ENCODE measurements around the gene SYT13.

The SYT13 gene, protein sequence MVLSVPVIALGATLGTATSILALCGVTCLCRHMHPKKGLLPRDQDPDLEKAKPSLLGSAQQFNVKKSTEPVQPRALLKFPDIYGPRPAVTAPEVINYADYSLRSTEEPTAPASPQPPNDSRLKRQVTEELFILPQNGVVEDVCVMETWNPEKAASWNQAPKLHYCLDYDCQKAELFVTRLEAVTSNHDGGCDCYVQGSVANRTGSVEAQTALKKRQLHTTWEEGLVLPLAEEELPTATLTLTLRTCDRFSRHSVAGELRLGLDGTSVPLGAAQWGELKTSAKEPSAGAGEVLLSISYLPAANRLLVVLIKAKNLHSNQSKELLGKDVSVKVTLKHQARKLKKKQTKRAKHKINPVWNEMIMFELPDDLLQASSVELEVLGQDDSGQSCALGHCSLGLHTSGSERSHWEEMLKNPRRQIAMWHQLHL
- total RNA-seq = 0 reads per million in 2 experiments

DNA sequence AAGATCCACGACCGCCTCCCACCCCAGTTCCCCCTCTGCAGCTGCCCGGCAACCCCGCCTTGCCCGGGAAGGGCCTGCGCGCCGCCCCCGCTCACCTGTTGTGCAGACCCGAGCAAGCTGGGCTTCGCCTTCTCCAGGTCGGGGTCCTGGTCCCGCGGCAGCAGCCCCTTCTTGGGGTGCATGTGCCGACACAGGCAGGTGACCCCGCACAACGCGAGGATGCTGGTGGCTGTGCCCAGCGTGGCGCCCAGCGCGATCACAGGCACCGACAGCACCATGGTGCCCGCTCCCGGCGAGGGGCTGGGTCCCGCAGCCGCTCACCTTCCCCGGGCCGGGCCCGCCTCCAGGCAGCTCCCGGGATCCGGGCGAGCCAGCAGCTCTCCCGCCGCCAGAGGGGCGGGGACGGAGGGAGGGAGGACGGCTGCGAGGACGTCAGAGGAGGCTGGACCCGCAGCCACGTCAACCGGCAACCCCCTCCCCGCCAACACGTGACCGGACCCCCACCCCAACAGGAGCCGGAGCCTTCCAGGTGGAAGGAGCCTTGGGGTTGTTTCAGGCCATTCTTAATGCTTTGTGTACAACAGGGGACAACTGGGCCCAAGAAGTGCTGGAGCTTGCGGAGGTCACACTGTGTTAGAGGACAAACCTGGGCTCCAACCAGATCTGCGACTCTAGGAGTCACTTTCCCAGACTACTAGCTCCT is at the start of gene SYT13:
Gene SYT13, minus strand, starts transcription at position 412 of the 703 bp plus-strand sequence. Its CDS starts 134 bp downstream, at position 278.
- DNase-seq (ENCODE audit: low read depth) = no peak

DNA sequence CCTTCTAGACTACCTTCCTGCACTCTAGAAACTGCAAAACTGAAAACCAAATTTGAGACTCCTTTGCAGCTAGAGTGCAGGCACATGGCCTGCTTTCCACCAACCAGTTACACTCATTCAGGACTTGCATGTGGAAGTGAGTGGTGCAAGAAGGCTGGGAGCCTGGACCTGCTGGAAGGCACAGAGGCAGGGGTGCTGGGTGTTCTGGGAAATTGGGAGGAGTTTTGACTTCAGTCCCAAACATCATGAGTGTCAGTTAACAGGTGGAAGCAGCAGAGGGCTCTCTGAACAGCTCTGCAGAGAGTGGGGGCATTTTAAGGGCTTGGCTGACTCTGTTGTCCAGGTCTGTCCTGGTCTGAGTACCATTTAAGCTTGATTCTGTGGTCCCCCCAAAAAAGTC is 49.3 kb upstream of the SYT13 start:
- DNase-seq (ENCODE audit: low read depth) = no peak

DNA sequence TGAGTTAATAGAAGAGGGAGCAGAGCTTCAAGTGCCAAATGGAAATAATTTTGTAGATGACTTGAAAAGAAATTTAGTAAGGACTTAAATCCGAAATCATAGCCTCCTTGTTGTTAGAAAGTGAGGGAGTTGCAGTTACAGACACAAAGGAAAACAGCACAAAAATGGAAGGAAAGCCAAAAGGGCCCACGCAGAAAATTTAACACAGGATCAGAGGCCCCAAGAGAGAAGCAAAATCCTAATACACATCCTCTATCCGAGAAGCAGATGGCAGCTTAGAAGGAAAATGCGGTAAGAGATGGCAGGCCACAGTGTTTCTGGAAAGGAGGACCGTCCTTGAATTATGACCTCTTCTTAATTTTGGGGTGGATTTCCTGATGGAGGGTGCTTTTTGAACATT is 48.7 kb upstream of the SYT13 start:
- no peak for DNase-seq (ENCODE audit: low read depth)

DNA sequence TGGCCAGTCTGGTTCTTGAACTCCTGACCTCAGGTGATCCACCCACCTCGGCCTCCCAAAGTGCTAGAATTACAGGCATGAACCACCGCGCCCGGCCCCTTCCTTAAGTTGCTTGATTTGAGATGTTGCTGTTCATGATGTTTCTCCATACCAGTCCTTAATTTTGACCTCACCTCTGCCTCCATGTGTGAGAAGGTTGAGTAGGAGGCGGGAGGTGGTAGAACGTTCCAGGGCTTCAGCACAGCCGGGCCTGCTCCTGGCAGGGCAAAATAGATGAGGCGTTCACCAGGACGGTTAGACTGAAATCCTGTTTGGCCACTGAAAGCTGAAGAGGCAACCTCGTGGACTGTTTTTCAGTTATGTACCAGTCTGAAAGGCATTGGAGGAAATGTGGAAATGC is 48.3 kb upstream of the SYT13 start:
- DNase-seq (ENCODE audit: low read depth) = no peak

DNA sequence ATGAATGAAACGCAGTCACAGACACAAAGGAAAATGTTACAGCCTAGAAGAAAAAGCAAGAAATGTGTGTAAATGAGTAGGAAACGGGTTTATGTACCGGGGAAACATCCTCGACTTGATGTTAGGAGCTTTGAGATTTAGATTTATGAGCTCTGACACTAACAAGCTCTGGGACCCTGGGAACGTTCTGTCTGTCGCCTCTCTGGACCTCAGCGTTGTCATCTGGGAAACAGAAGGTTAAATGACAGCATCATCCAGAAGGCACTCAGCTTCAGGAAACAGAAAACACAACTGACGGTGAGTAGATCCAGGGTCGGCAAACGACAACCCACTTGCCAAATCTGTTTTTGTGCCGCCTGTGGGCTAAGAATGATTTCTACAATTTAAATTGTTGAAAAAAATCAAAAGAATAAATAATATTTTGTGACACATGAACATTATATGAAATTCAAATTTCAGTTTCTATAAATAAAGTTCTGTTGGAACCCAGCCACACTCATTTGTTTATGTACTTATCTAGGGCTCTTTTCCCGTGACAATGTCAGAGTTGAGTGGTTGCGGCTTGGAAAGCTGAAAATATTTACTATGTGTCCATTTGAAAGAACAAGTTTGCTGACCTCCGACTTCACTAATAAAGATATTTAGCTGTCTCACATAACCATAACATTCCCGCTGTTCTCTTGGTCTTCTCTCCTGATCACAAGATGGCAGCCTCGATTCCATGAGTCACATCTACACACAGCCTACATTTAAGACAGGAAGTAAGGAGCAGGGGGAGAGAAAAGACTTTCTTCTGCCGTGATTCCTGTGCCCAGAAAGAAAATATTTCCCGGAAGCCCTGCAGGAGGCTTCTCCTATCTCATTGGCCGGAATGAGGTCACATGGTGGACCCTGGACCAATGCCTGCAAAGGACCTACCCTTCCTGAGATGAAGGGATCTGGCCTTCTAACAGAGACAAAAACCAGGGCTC is 47.1 kb upstream of the SYT13 start:
- no peak for DNase-seq (ENCODE audit: low read depth)

DNA sequence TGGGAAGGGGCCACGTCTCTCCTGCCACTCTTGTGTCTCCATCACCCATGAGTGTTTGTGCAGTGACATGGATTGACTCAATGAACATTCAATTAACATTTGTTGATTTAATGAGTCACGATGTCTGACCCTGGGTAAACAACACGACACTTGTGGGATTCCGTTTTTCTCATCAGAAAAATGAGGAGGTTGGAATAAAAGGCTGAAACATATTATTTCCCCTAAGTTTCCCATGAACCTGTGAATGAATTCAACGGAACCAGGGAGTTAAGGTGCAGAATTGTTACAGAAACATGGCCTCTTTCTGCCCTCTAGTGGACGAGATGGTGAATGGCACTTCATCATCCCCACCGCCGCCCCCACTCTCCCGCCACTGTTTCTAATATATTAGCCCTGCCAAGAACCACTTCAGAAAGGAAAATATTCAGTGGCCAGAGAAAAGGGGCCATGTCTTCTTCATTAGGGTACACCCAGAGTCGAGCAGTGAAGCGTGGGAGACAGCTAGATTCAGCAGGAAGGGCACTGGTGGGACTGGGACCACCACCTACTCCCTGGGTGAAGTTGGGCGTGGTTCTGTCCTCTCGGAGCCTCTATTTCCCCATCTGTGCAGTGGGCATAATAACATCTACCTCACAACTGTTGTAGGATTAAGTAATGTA is 46.3 kb upstream of the SYT13 start:
- no peak for DNase-seq (ENCODE audit: low read depth)

DNA sequence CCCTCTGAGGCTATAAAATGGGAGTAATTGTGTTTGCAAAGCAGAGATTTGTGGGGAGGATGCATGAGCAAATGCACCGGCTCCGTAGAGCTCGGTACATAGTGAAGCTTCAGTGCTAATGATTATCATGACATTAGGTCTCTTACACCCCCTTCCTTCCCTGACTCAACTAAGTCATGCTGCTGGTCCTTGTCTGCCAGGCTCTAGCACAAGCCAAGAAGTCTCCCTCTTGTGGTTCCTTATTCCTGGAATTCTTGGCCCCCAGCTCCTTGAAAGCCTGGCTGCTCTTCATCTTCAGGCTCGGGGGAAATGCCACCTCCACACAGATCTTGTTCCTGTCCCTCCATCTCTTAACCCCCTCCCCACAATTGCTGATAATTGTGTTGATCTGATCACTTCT is 45.7 kb upstream of the SYT13 start:
- no peak for DNase-seq (ENCODE audit: low read depth)

DNA sequence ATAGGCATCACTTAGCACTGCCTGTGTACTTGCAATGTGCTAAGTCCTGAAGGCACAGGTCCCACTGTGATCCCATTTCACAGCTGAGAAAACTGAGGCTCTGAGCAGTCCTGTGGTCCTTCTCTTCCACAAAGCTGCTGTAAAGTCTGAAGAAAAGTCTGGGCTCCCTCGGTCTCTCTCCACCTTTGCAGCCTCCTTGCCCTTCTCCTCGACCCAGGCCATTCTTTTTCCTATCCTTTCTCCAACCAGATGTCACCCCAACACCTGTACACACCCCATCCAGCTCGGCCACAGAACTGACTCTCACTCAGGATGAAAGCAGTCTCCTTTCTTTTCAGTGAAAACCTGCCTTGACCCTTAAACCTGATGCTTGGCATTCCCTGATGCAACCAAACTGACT is 42.6 kb upstream of the SYT13 start:
- DNase-seq (ENCODE audit: low read depth) = no peak

DNA sequence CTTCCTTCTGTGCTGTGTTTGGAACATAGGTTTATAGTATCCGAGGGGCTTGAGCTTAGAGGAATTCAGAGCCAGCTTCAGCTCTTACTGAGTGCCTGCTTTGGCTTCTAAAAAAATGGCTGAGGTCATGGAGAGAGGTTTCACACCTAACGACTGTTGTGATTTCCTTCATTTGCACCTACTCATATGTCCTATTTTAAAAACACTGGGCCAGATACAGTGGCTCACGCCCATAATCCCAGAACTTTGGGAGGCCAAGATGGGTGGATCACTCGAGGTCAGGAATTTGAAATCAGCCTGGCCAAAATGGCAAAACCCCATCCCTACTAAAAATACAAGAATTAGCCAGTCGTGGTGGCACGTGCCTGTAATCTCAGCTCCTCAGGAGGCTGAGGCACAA is 38.3 kb upstream of the SYT13 start:
- no peak for DNase-seq (ENCODE audit: low read depth)

DNA sequence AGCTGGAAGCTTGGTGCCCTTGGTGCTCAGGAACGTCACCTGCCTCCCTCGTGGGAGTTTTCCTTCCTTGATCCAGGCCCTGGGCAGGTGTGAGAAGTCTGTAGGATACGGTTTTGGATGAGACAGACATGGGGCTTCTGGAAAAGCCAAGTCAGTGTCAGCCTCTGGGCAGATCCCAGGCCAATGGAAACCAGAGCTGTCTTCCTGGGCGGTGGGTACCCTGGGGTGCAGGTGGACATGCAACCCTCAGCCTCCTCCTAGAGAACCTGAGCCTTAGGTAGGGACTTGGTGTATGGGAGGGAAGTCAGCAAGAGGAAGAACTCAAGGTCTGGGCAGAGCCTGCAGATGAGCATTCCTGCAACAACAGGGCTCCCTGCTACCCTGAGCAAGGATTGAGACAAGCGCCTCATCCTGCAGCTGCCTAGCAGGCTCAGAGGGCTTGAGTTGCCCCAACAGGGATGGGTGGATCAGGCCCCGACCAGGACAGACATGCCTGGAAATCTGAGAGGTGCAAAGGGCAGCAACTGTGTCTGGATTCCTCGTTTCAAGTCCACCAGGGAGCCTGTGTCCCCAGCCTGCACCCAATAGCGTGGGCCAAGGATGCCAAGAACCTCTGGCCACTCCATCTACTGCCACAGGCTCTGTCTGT is 37.6 kb upstream of the SYT13 start:
- DNase-seq (ENCODE audit: low read depth) = no peak

DNA sequence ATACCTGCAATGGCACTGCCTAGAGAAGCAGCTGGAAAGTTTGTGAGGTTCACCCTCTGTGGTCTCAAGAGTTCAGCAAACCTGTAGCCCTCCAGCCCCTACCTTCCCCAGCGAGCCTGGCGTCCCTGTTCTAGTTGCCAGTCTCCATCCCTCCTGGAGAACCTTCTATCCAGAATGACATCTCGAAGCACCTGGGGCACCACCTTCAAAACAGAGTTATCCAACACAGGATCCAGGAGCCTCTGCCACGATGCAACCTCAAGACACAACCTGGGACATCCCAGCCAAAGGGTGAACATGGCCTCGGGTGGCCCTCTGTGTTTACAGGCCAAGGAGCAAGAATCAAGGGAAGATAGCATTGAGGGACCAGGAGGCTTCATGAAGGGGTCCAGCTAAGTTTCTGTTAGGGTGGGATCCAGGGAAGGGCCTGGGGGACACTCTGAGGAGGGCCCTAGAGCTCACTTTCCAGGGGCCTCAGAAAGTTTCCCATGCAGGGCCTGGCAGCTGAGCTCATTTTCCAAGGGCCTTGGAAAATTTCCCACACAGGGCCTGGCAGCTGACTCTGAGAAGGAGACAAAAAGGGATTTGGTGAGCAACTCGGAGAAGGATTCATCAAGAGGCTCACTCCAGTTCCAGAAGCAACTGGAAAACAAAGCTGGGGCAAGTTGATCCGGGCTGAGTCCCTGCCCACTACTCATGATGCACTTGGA is 36.9 kb upstream of the SYT13 start:
- no peak for DNase-seq (ENCODE audit: low read depth)

DNA sequence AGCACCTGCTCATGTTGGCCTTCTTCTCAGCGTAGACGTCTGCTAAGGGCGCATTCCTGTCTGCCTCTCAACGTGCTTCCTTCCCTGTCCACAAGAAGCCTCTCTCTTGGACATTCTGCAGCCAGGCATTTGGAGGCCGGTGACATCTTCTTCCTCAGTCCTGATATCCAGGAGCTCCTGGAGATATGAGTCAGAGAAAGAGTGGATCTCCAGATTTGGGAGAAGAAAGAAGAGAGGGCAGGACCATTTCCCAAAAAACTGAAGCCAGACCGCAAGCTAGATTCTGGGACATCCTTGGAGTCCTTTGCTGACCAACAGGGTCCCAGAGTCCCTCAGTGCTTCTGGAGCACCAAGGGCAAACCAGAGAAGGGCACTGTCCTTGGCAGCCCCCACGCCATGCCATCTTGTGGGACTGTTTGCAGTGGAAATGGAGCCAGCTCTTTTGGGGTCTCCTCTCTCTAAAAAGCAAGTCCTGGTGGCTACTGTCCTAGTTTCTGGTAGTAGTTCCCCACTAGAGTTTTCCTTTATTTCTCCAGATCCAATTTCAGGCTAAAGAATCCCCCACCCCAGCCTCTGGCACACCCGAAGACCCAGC is 36.1 kb upstream of the SYT13 start:
- no peak for DNase-seq (ENCODE audit: low read depth)

DNA sequence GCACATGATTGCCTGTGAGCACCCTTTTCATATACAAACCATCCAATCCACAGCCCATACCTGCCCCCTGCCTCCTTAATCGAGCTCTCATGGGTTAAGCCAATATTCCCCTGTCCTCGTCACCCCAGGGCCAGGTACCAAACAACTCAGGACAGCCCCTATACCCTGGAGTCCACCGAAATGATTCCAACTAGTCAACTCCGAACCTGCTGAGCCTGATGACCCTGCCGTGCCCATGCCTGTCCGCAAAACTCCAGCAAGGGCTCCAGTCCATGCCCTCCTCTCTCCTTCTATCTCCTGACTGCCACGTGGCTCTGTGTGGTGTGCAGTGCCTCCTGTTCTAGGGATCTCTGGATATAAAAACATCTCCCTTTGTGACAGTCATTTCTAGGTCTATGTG is 35.5 kb upstream of the SYT13 start:
- DNase-seq (ENCODE audit: low read depth) = no peak

DNA sequence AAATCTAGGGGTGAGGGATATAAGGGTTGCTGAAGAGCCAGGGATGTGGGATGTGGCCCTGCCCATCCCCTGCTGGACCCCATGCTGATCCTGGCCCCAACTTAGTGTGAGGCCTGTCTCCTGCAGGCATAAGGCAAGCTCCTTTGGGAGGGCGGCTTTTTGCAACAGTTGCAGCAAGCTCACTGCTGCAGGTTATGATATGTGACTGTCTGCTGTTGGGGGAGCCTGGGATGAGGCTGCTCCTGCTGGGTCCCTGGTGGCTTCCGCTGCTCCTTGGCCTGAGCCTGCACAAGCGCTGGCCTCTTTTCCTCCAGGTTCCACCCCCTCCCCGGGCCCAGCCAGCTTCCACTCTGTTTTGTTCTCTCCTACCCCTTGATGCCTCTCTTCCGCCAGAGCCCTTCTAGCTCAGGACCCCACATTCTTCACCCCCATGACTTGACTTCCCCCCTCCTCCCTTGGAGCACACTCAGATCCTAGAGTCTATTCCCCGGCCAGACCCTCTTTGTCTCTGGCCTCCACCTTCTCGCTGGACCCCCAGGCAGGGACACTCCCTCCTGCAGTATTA is 35.0 kb upstream of the SYT13 start:
- no peak for DNase-seq (ENCODE audit: low read depth)

DNA sequence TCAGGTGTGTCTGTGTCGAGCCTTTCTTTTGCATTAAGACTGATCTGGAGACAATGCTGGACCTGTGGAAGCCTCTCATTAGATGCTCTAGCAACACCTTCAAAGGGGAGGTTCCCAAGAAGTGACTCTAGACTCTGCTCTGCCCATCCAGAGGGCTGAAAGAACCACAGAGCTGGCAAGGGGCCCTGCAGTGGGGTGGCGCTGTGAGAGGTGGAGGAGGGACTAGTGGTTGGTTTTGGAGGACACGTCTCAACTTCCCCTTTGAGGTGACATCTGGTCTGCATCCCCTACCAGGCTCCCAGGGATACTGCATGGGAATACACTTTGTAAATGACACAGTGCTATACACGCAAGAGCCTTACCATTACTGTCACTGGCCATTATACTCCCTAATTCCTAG is 34.2 kb upstream of the SYT13 start:
- no peak for DNase-seq (ENCODE audit: low read depth)

DNA sequence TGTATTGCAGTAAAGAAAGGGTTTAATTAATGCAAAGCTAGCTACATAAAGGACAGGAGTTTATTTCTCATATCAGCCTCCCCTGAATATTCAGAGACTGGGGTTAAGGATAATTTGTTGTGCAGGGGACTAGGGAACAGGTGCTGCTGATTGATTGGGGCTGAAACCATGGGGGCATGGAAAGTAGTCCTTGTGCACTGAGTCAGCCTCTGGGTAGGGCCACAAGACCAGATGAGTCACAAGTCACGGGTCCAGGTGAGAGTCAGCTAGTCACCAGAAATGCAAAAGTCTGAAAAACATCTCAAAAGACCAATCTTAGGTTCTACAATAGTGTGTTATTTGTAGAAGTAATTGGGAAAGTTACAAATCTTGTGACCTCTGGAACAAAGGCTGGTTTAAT is 32.9 kb upstream of the SYT13 start:
- DNase-seq (ENCODE audit: low read depth) = no peak

DNA sequence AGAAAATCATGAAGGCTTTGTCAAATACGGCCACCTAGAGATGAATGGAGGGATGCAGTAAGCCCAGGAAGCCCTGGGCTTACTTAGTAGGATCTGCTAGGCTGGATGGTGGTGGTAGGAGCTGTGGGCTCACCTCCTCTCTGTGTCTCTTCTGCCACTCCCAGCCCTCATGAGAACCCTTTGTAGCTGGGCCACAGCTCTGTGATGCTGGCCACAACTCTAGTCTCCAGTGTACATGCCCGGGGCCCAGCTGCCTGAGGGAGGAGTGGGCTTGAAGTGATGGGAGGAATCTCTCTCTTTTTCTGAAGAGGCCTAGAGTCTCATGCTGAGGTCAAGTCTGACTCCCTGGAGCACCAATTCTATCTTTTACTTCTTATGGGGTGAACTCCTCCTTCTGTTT is 32.4 kb upstream of the SYT13 start:
- DNase-seq (ENCODE audit: low read depth) = no peak

DNA sequence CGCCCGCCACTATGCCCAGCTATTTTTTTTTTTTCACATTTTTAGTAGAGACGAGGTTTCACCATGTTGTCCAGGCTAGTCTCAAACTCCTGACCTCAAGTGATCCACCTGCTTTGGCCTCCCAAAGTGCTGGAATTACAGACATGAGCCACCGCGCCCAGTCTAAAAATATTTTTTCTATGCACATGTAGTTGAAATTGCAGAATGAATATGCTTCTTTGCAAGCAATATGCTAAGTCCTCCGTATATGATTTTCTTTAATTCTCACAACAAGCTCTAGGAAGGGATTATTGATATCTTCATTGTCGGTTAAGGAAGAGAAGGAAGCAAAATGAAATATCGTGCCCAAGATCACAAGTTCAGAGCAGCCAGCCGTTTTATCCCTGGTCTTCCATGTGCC is 30.1 kb upstream of the SYT13 start:
- DNase-seq (ENCODE audit: low read depth) = no peak

DNA sequence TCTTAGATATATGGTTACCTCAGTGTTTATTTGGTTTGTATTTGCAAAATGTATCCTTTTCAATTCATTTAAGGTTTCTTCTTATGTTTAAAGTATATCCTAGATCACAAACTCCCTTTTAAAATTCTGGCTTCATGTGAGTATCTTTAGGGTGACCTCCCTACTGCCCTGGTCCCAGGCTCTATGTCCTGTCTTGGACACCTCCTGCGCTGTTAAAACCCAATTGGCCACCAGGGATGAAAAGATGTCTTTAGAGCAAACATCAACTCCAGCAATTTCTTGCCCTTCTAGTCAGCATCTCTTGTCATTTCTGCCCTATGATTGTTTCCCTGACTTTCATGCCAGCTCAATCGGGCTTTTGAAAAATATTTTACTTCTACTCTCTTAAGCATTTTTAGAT is 28.8 kb upstream of the SYT13 start:
- DNase-seq (ENCODE audit: low read depth) = no peak

Data from T follicular helper cell (primary cell).